ENCODE results near the gene PEX14.

DNA sequence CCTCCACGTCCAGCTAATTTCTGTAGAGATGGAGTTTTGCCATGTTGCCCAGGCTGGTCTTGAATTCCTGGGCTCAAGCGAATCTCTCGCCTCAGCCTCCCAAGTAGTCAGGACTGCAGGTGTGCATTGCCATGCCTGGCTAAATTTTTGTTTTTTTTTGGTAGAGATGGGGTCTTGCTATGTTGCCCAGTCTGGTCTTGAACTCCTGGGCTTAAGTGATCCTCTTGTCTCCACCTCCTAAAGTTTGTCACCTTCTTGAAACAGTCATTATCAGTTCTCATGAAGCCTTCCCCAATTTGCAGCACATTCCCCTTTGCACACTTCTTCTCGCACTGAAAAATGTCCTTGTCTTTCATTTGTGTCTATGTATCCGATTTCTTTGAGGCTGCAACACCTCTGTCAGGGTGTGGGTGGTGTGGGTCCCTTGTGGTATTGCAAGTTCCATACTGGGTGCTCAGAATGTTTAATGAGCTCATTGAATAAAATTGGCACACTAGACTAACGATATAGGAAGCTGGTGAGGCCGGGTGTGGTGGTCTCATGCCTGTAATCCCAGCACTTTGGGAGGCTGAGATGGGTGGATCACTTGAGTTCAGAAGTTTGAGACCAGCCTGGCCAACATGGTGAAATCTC, 27.8 kb upstream of the PEX14 start:
- TF ChIP-seq, protein P1, sequence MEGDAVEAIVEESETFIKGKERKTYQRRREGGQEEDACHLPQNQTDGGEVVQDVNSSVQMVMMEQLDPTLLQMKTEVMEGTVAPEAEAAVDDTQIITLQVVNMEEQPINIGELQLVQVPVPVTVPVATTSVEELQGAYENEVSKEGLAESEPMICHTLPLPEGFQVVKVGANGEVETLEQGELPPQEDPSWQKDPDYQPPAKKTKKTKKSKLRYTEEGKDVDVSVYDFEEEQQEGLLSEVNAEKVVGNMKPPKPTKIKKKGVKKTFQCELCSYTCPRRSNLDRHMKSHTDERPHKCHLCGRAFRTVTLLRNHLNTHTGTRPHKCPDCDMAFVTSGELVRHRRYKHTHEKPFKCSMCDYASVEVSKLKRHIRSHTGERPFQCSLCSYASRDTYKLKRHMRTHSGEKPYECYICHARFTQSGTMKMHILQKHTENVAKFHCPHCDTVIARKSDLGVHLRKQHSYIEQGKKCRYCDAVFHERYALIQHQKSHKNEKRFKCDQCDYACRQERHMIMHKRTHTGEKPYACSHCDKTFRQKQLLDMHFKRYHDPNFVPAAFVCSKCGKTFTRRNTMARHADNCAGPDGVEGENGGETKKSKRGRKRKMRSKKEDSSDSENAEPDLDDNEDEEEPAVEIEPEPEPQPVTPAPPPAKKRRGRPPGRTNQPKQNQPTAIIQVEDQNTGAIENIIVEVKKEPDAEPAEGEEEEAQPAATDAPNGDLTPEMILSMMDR (IDR thresholded peaks at IDR 0.05; ENCODE audit: poor library complexity, severe bottlenecking), result no peak
- TF ChIP-seq POLR2AphosphoS5 (IDR thresholded peaks at IDR 0.05) (no peak), EP300 (conservative IDR thresholded peaks at IDR 0.05; ENCODE audit: poor library complexity, severe bottlenecking) (no peak), MXI1 (conservative IDR thresholded peaks at IDR 0.05; ENCODE audit: poor library complexity, severe bottlenecking) (no peak), EZH2 (IDR thresholded peaks at IDR 0.05; ENCODE audit: borderline replicate concordance, insufficient read depth, low read length, poor library complexity, severe bottlenecking) (no peak)
